ENCODE measurements around the gene COL4A2. TPM values are rescaled to one million over a fixed set of nuclear protein-coding genes. Genes with fewer than 3 reads are reported as not detected.
A peak's percentile ranks its signal among the peaks of the same experiment; 100 is the strongest.

Gene COL4A2
- total RNA-seq, 2 donors from 2014 or later: 999 to 1,135 TPM

GRCh38 chr13:110446575-110446890, 139.4 kb downstream of the COL4A2 start:
- Histone ChIP-seq H3K36me3 (peaks cover 61% of the 10 kb centered on the region), H3K9me3 (no peaks in the 10 kb centered on the region), H3K4me3 (no peak overlapping the region), H3K4me1 (ENCODE audit: control insufficient read depth in 1 of 2, low read depth in 2 of 2) (peaks cover 7 to 18% of the 10 kb centered on the region in 2 donors), H3K27me3 (replicated peaks; ENCODE audit: insufficient read depth) (no peaks in the 10 kb centered on the region), H3K27ac (no peak overlapping the region)
- no peak for TF ChIP-seq CTCF (IDR thresholded peaks at IDR 0.05)
- ATAC-seq (ENCODE audit: insufficient number of reproducible peaks, low FRiP score, low read depth) (no peak), DNase-seq (ENCODE audit: low spot score) (no peak)

GRCh38 chr13:110447058-110447511, 140.0 kb downstream of the COL4A2 start:
- H3K36me3 ChIP-seq: peaks cover 64% of the 10 kb centered on the region
- no peaks in the 10 kb centered on the region for H3K27me3 ChIP-seq (replicated peaks; ENCODE audit: insufficient read depth)
- no peaks in the 10 kb centered on the region for H3K9me3 ChIP-seq
- peaks cover 7 to 18% of the 10 kb centered on the region in 2 donors for H3K4me1 ChIP-seq (ENCODE audit: control insufficient read depth in 1 of 2, low read depth in 2 of 2)
- H3K27ac ChIP-seq: peak overlapping the region in 1 of 2 donors; percentile 37
- DNase-seq (ENCODE audit: low spot score) (no peak), ATAC-seq (ENCODE audit: insufficient number of reproducible peaks, low FRiP score, low read depth) (no peak)
- no peak overlapping the region for H3K4me3 ChIP-seq
- no peak for TF ChIP-seq CTCF (IDR thresholded peaks at IDR 0.05)

GRCh38 chr13:110447801-110448200, 140.7 kb downstream of the COL4A2 start:
- Histone ChIP-seq H3K4me3 (no peak overlapping the region), H3K27me3 (replicated peaks; ENCODE audit: insufficient read depth) (no peaks in the 10 kb centered on the region), H3K4me1 (ENCODE audit: control insufficient read depth in 1 of 2, low read depth in 2 of 2) (peaks cover 7 to 15% of the 10 kb centered on the region in 2 donors), H3K9me3 (no peaks in the 10 kb centered on the region), H3K36me3 (peaks cover 63% of the 10 kb centered on the region), H3K27ac (peak overlapping the region in 1 of 2 donors; percentile 37)
- no peak for TF ChIP-seq CTCF (IDR thresholded peaks at IDR 0.05)
- ATAC-seq (ENCODE audit: insufficient number of reproducible peaks, low FRiP score, low read depth) (no peak), DNase-seq (ENCODE audit: low spot score) (no peak)

- no peak for DNase-seq (ENCODE audit: low spot score)
- no peak for ATAC-seq (ENCODE audit: insufficient number of reproducible peaks, low FRiP score, low read depth)
- Histone ChIP-seq H3K4me3 (no peak overlapping the region), H3K4me1 (ENCODE audit: control insufficient read depth in 1 of 2, low read depth in 2 of 2) (peaks cover 3 to 11% of the 10 kb centered on the region in 2 donors), H3K27me3 (replicated peaks; ENCODE audit: insufficient read depth) (no peaks in the 10 kb centered on the region), H3K27ac (peak overlapping the region in 1 of 2 donors; percentile 8), H3K36me3 (peaks cover 63% of the 10 kb centered on the region), H3K9me3 (no peaks in the 10 kb centered on the region)
- no peak for TF ChIP-seq CTCF (IDR thresholded peaks at IDR 0.05)
Measured at GRCh38 chr13:110448230-110448629, 141.1 kb downstream of the COL4A2 start.

GRCh38 chr13:110448677-110449076, 141.6 kb downstream of the COL4A2 start:
- H3K27ac ChIP-seq: peak overlapping the region in 1 of 2 donors; percentile 8
- H3K36me3 ChIP-seq: peaks cover 66% of the 10 kb centered on the region
- H3K9me3 ChIP-seq: no peaks in the 10 kb centered on the region
- no peaks in the 10 kb centered on the region for H3K27me3 ChIP-seq (replicated peaks; ENCODE audit: insufficient read depth)
- TF ChIP-seq CTCF (IDR thresholded peaks at IDR 0.05): no peak
- H3K4me3 ChIP-seq: no peak overlapping the region
- ATAC-seq (ENCODE audit: insufficient number of reproducible peaks, low FRiP score, low read depth) (no peak), DNase-seq (ENCODE audit: low spot score) (no peak)
- H3K4me1 ChIP-seq (ENCODE audit: control insufficient read depth in 1 of 2, low read depth in 2 of 2): peaks cover 2 to 6% of the 10 kb centered on the region in 2 donors
